Transverse colon (tissue), 4 donors: Measurements from ENCODE around the gene ARAP3. TPM values are rescaled to one million over a fixed set of nuclear protein-coding genes. Genes with fewer than 3 reads are reported as not detected.

ENCODE experiments used
- DNase-seq: peaks from one replicate; pipeline ENCODE4 v3.0.0-alpha.2; 2019
- H3K27ac ChIP-seq, 4 donors: fragments of 200-600 bp; sonication (generic); 2 replicates each; pipeline ENCODE4 v1.5.1; 2016 to 2018; ENCODE audit warnings: inconsistent platforms in 4 of 4
- H3K27me3 ChIP-seq: fragments of 200-600 bp; sonication (generic); 2 replicates; pipeline ENCODE4 v1.5.1; 2017; ENCODE audit warnings: inconsistent platforms
- H3K36me3 ChIP-seq, 4 donors: fragments of 200-600 bp; sonication (generic); 2 replicates each; pipeline ENCODE4 v1.5.1; 2017 to 2019; ENCODE audit warnings: inconsistent platforms in 4 of 4
- H3K4me1 ChIP-seq, 4 donors: fragments of 200-600 bp; sonication (generic); 2 replicates each; pipeline ENCODE4 v1.5.1; 2017 to 2020; ENCODE audit warnings: inconsistent platforms in 4 of 4
- H3K4me3 ChIP-seq, 4 donors: fragments of 200-600 bp; sonication (generic); 1 replicate in 1 of 4; 2 replicates in 3 of 4; pipeline versions ENCODE4 v1.5.1 to v1.6.1; 2017 to 2019; ENCODE audit warnings: inconsistent platforms in 4 of 4
- H3K9me3 ChIP-seq, 2 donors: fragments of 200-600 bp; sonication (generic); 2 replicates each; pipeline ENCODE4 v1.5.1; 2017 to 2019; ENCODE audit warnings: inconsistent platforms in 2 of 2
- EP300 ChIP-seq: sonication (generic); formaldehyde crosslinking; IDR thresholded peaks from one replicate; pipeline ENCODE4 v1.6.1; 2017; ENCODE audit warnings: antibody characterized with exemption, low read depth
- POLR2A ChIP-seq: fragments of 450-650 bp; IDR thresholded peaks from one replicate; pipeline ENCODE4 v1.6.1; 2016; ENCODE audit warnings: antibody characterized with exemption, mild to moderate bottlenecking, moderate library complexity
- POLR2AphosphoS5 ChIP-seq, 3 donors: sonication (generic); formaldehyde crosslinking; IDR thresholded peaks; one replicate each; pipeline ENCODE4 v1.6.1; 2016; ENCODE audit warnings: antibody characterized with exemption in 3 of 3
- WGBS, 2 donors: methylation state at CpG; one replicate each; pipeline ENCODE4 v1.1.5; 2018; ENCODE audit warnings: low coverage in 1 of 2; 5-methylcytosine and 5-hydroxymethylcytosine counted together
- in situ Hi-C, 4 donors: fragments of 200-750 bp; cut with MboI; loops; one replicate each; pipeline versions ENCODE4 v1.15.0 to v1.15.1; 2017; ENCODE audit warnings: low sequenced_read_pairs in 3 of 4, low pct_ligation_motif_present in 1 of 4, low pct_unique_long_range_greater_than_20kb in 1 of 4
- intact Hi-C: fragments of 100-400 bp; cut with DNase I; formaldehyde crosslinking; loops from one replicate; pipeline ENCODE4 v1.15.1; 2023; ENCODE audit warnings: low total_unique reads
- total RNA-seq, 4 donors: library from RNA; depleted of rRNA; stranded (reverse); fragments of >200 nt; gene quantifications; one replicate each; pipeline ENCODE4 v1.1.0, GENCODE V29; 2016
- TF ChIP-seq, protein P1 (sequence below), 5 experiments: fragments of 200-600 bp in 3 of 5; fragments of 450-650 bp in 2 of 5; sonication (generic) in 3 of 5; IDR thresholded peaks; 1 replicate in 2 of 5; 2 replicates in 3 of 5; pipeline ENCODE4 v1.5.1; 2016 to 2017; ENCODE audit warnings: antibody characterized with exemption in 5 of 5, inconsistent platforms in 3 of 5, mild to moderate bottlenecking in 2 of 5, moderate library complexity in 1 of 5

The ARAP3 gene
- total RNA-seq, 4 donors from 2014 or later = 1.1 to 4.0 (median 3.3) TPM

DNA sequence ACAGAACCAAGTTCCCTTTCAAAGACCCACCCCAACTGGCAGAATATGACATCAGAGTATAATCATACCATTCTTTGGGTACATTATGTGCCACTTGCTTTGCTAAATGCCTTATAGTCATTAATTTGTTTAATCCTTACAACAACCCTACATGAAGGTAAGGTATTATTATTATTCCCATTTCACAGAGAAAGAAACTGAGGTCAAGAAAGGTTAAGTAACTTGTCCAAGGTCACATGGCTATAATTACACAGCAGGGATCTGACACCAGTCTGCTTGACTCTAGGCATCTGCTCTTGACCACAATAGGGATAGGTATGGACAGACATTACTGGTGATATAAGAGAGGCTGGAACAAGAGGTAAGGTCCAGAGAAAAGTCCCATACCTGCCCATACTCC, 32.1 kb downstream of the ARAP3 start:
- Histone ChIP-seq H3K9me3 (no peaks in the 10 kb centered on the region), H3K27me3 (no peaks in the 10 kb centered on the region), H3K4me1 (peaks cover 9 to 15% (median 11%) of the 10 kb centered on the region in 4 donors), H3K27ac (no peak overlapping the region), H3K36me3 (no peaks in the 10 kb centered on the region), H3K4me3 (no peak overlapping the region)
- TF ChIP-seq EP300 = no peak
- no peak for TF ChIP-seq POLR2A
- TF ChIP-seq POLR2AphosphoS5 (IDR thresholded peaks at IDR 0.05) = no peak
- TF ChIP-seq, protein P1, sequence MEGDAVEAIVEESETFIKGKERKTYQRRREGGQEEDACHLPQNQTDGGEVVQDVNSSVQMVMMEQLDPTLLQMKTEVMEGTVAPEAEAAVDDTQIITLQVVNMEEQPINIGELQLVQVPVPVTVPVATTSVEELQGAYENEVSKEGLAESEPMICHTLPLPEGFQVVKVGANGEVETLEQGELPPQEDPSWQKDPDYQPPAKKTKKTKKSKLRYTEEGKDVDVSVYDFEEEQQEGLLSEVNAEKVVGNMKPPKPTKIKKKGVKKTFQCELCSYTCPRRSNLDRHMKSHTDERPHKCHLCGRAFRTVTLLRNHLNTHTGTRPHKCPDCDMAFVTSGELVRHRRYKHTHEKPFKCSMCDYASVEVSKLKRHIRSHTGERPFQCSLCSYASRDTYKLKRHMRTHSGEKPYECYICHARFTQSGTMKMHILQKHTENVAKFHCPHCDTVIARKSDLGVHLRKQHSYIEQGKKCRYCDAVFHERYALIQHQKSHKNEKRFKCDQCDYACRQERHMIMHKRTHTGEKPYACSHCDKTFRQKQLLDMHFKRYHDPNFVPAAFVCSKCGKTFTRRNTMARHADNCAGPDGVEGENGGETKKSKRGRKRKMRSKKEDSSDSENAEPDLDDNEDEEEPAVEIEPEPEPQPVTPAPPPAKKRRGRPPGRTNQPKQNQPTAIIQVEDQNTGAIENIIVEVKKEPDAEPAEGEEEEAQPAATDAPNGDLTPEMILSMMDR (IDR thresholded peaks at IDR 0.05) = no peak
- DNase-seq = no peak
- intact Hi-C loops = no loop called here
- in situ Hi-C loops = no loop called here

DNA sequence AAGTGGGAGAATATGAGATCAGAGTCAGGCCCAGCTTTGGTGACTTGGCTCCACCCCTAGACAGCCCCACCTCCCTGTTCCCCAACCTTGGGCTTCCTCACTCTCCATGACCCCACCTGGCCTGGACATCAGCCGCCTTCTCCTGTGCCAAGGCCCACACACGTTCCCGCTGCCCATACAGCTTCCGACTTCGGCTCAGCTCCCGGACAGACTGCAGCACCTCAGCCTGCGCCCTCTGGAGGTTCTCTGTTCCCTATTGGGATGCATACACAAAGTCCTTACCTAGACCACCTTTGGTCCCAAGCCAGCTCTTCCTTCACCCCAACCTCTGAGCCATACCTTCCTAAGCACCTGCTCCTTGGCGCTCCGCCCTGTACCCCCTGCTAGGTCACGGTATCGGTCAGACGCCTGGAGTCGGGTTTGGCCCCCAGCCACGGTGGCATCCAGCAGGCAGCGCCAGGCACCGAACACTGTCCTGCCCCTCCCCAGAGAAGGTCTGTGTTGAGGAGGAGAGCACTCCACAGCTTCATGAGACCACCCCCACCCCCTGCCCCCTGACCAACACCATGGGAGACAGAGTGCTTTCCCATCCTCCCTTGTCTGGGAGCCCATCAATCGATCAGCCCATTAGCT, 32.9 kb downstream of the ARAP3 start:
- Histone ChIP-seq H3K36me3 (peaks cover 0 to 4% (median 0%) of the 10 kb centered on the region in 4 donors), H3K9me3 (no peaks in the 10 kb centered on the region), H3K4me1 (peaks cover 9 to 15% (median 11%) of the 10 kb centered on the region in 4 donors), H3K4me3 (no peak overlapping the region), H3K27ac (no peak overlapping the region), H3K27me3 (no peaks in the 10 kb centered on the region)
- no peak for DNase-seq
- 93 to 100% methylated on average over 13 to 17 of the region's 17 CpGs for WGBS, 2 donors
- TF ChIP-seq POLR2A (no peak), POLR2AphosphoS5 (IDR thresholded peaks at IDR 0.05) (no peak), EP300 (no peak)
- TF ChIP-seq, protein P1 (IDR thresholded peaks at IDR 0.05) = no peak
- intact Hi-C loops = no loop called here
- in situ Hi-C loops = no loop called here

DNA sequence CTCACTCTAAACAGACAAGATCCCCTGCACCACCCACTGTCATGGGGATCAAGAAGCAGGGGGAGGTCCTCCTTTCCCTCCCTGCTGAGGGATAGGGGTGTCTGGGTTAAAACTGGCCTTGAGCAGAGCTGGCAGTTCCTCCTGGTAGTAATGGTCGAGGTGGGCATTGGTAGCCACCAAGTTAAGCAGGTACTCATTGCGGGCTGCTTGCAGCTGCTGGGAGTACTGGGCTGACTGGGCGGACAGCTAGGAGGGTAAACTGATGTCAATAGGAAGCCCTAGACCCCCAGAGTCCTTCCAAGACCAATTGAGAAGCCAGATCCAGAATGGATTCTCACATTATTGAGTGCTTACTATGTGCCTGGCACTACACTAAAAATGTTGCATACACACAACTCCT, 34.2 kb downstream of the ARAP3 start:
- DNase-seq = no peak
- Histone ChIP-seq H3K9me3 (no peaks in the 10 kb centered on the region), H3K4me3 (no peak overlapping the region), H3K36me3 (peaks cover 0 to 4% (median 0%) of the 10 kb centered on the region in 4 donors), H3K27me3 (no peaks in the 10 kb centered on the region), H3K4me1 (peaks cover 9 to 15% (median 11%) of the 10 kb centered on the region in 4 donors), H3K27ac (no peak overlapping the region)
- TF ChIP-seq POLR2AphosphoS5 (IDR thresholded peaks at IDR 0.05) = no peak
- TF ChIP-seq, protein P1 (IDR thresholded peaks at IDR 0.05) = no peak
- intact Hi-C loops = no loop called here
- in situ Hi-C loops = no loop called here
- WGBS, 2 donors = 93% methylated on average over 3 of the region's 3 CpGs; no CpG with 5 or more reads in 1 of the 2 donors

DNA sequence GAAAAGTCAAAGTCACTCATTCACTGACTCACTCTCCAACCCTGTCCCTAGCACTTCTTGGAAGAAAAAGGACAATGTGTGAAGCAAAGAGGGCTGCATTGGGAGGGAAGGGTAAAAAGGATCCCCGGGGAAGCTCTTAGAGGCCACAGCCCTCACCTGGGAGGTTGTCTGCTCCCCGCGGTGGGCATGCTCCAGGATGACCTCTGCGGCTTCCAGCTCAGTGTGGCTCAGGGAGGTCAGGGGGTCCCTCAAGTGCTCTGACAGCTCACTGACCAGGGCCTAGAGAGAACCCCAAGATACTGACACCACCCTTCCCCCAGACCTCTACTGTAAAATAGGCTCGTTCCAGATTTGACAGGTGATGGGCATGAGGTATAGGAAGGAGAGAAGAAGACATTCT, 34.8 kb downstream of the ARAP3 start:
- in situ Hi-C loops (no loop called here), intact Hi-C loops (no loop called here)
- no peak for TF ChIP-seq POLR2AphosphoS5 (IDR thresholded peaks at IDR 0.05)
- no peak for DNase-seq
- 93% methylated on average over 5 of the region's 5 CpGs; no CpG with 5 or more reads in 1 of the 2 donors for WGBS, 2 donors
- Histone ChIP-seq H3K4me3 (no peak overlapping the region), H3K9me3 (no peaks in the 10 kb centered on the region), H3K27ac (no peak overlapping the region), H3K27me3 (no peaks in the 10 kb centered on the region), H3K4me1 (peaks cover 9 to 15% (median 11%) of the 10 kb centered on the region in 4 donors), H3K36me3 (peaks cover 0 to 4% (median 0%) of the 10 kb centered on the region in 4 donors)

DNA sequence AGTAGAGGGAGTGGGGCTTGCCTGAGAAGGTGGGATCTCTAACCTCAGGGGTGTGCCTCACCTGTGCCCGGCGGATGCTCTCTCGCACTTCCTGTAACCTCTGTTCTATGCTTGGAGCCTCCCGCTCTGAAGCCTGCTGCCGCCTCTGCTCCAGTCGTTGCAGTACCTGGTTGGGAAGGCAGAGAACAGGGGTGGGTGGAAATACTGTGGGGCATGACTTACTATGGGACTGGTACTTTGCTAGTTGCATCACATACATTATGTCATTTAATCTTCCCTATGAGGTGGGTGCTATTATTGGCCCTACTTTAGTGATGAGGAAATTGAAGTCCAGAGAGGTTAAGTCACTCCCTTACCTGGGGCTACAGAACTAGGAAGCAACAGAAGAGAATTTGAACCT, 36.0 kb downstream of the ARAP3 start:
- 94% methylated on average over 6 of the region's 6 CpGs; no CpG with 5 or more reads in 1 of the 2 donors for WGBS, 2 donors
- Histone ChIP-seq H3K4me3 (no peak overlapping the region), H3K36me3 (peaks cover 0 to 4% (median 0%) of the 10 kb centered on the region in 4 donors), H3K27ac (no peak overlapping the region), H3K27me3 (no peaks in the 10 kb centered on the region), H3K4me1 (peaks cover 5 to 9% (median 7%) of the 10 kb centered on the region in 4 donors), H3K9me3 (no peaks in the 10 kb centered on the region)
- TF ChIP-seq EP300 (no peak), POLR2A (no peak), POLR2AphosphoS5 (IDR thresholded peaks at IDR 0.05) (no peak)
- TF ChIP-seq, protein P1 (IDR thresholded peaks at IDR 0.05) = no peak
- DNase-seq = no peak
- intact Hi-C loops = no loop called here
- in situ Hi-C loops = no loop called here
